Left ventricle myocardium inferior (tissue), 1 donor: Measurements from ENCODE around the gene SLAMF7. TPM values are rescaled to one million over a fixed set of nuclear protein-coding genes. Genes with fewer than 3 reads are reported as not detected.

Experiments
- DNase-seq: peaks from one replicate; pipeline ENCODE4 v3.0.0-alpha.2; 2020
- H3K27ac ChIP-seq: fragments of 200-600 bp; replicated peaks from 2 replicates; pipeline ENCODE4 v1.8.0; 2021
- H3K27me3 ChIP-seq: fragments of 200-600 bp; 2 replicates; pipeline ENCODE4 v1.8.0; 2021; ENCODE audit warnings: low read depth
- H3K36me3 ChIP-seq: fragments of 200-600 bp; 2 replicates; pipeline ENCODE4 v1.8.0; 2021
- H3K4me1 ChIP-seq: fragments of 200-600 bp; 2 replicates; pipeline ENCODE4 v1.8.0; 2021
- H3K4me3 ChIP-seq: fragments of 200-600 bp; 2 replicates; pipeline ENCODE4 v1.8.0; 2021; ENCODE audit warnings: mild to moderate bottlenecking, moderate library complexity
- H3K9me3 ChIP-seq: fragments of 200-600 bp; replicated peaks from 2 replicates; pipeline ENCODE4 v1.8.0; 2021
- CTCF ChIP-seq: fragments of 200-600 bp; IDR thresholded peaks from 2 replicates; pipeline ENCODE4 v1.8.0; 2021; ENCODE audit warnings: antibody characterized with exemption, mild to moderate bottlenecking, borderline replicate concordance
- intact Hi-C: fragments of 100-400 bp; cut with micrococcal nuclease; formaldehyde crosslinking; loops from one replicate; pipeline ENCODE4 v1.11.0; 2022
- total RNA-seq: library from RNA; stranded (reverse); fragmentation: NEBNext Ultra II Directional; extraction: Animal tissue kit (Norgen Biotek cat#: 25700); gene quantifications from one replicate; pipeline ENCODE4 v1.2.1, GENCODE V29; 2021
- donor health status: DM: no; HTN: yes; CAD: no; lungs with severe emphysema.

SLAMF7 gene
- total RNA-seq, 1 donor from 2014 or later: 0.36 TPM

- H3K4me1 ChIP-seq: peaks cover 1% of the 10 kb centered on the region
- H3K27ac ChIP-seq: no peak overlapping the region
Observed at GRCh38 chr1:160716013-160716412, 23.0 kb upstream of the SLAMF7 start.

GRCh38 chr1:160717306-160717705, 21.7 kb upstream of the SLAMF7 start:
- DNase-seq: no peak
- Histone ChIP-seq H3K9me3 (no peaks in the 10 kb centered on the region), H3K27me3 (peaks cover 19% of the 10 kb centered on the region), H3K4me1 (peaks cover 4% of the 10 kb centered on the region), H3K27ac (no peak overlapping the region), H3K36me3 (no peaks in the 10 kb centered on the region), H3K4me3 (no peak overlapping the region)
- TF ChIP-seq CTCF: no peak
- intact Hi-C loops: no loop called here

More at GRCh38 chr1:160716013-160716412, 23.0 kb upstream of the SLAMF7 start:
- intact Hi-C loops: no loop called here
- Histone ChIP-seq H3K27me3 (peaks cover 32% of the 10 kb centered on the region), H3K36me3 (no peaks in the 10 kb centered on the region), H3K9me3 (no peaks in the 10 kb centered on the region), H3K4me3 (no peak overlapping the region)
- TF ChIP-seq CTCF: no peak
- DNase-seq: no peak

- no peak overlapping the region for H3K4me3 ChIP-seq
- DNase-seq: no peak
- intact Hi-C loops: no loop called here
- no peaks in the 10 kb centered on the region for H3K9me3 ChIP-seq
- no peak for TF ChIP-seq CTCF
- H3K27ac ChIP-seq: no peak overlapping the region
- peaks cover 4% of the 10 kb centered on the region for H3K4me1 ChIP-seq
- H3K36me3 ChIP-seq: no peaks in the 10 kb centered on the region
- H3K27me3 ChIP-seq: peaks cover 12% of the 10 kb centered on the region
Observed at GRCh38 chr1:160718210-160718609, 20.8 kb upstream of the SLAMF7 start.

GRCh38 chr1:160720356-160721085, 18.5 kb upstream of the SLAMF7 start:
- Histone ChIP-seq H3K4me3 (no peak overlapping the region), H3K27me3 (peaks cover 6% of the 10 kb centered on the region), H3K36me3 (no peaks in the 10 kb centered on the region), H3K27ac (no peak overlapping the region), H3K9me3 (no peaks in the 10 kb centered on the region), H3K4me1 (peaks cover 4% of the 10 kb centered on the region)
- intact Hi-C loops: loop anchor here (10.0 kb wide), 1 partner anchor 234 kb away; the partner anchor contains the start of gene ITLN2
- DNase-seq: no peak
- TF ChIP-seq CTCF: no peak

GRCh38 chr1:160721473-160721872, 17.6 kb upstream of the SLAMF7 start:
- no peak for DNase-seq

More at GRCh38 chr1:160721473-160721872, 17.6 kb upstream of the SLAMF7 start:
- no peaks in the 10 kb centered on the region for H3K36me3 ChIP-seq
- H3K27ac ChIP-seq: no peak overlapping the region
- intact Hi-C loops: loop anchor here (10.0 kb wide), 1 partner anchor 233 kb away; the partner anchor contains the start of gene ITLN2
- H3K4me1 ChIP-seq: peaks cover 8% of the 10 kb centered on the region
- no peak for TF ChIP-seq CTCF
- H3K27me3 ChIP-seq: peaks cover 6% of the 10 kb centered on the region
- H3K4me3 ChIP-seq: no peak overlapping the region
- H3K9me3 ChIP-seq: no peaks in the 10 kb centered on the region
